ENCODE measurements around the gene STK11IP.

GRCh38 chr2:219605607-219605954, 7.9 kb downstream of the STK11IP start:
- TF ChIP-seq CTCF (IDR thresholded peaks at IDR 0.05; ENCODE audit: low read depth, low read length) (no peak), EZH2phosphoT487 (IDR thresholded peaks at IDR 0.05; ENCODE audit: low read depth) (no peak)
